ENCODE results near the gene ADRA2A. TPM values are rescaled to one million over a fixed set of nuclear protein-coding genes. Genes with fewer than 3 reads are reported as not detected.

The ADRA2A gene
- total and polyA plus RNA-seq, 10 of the 15 experiments (the other 5 are each of a cell fraction or from before 2014, with no cell fraction given): 0.08 TPM; not detected in 9

- H3K36me3 ChIP-seq (ENCODE audit: control insufficient read depth in 2 of 2, insufficient read depth in 2 of 2, low read length in 1 of 2): no peaks in the 10 kb centered on the region
- in situ Hi-C loops (cut with MboI) (no loop called here), intact Hi-C loops (cut with micrococcal nuclease; ENCODE audit: unreplicated experiment) (loop anchor here (5.0 to 10.0 kb wide), 2 partner anchors 333 to 520 kb away; no protein-coding TSS in a partner anchor)
- H2AFZ ChIP-seq (ENCODE audit: control insufficient read depth, low read depth, low read length): no peak overlapping the region
- no peak overlapping the region for H3K27ac ChIP-seq (ENCODE audit: control insufficient read depth, insufficient read depth)
- DNase-seq (ENCODE audit: low read depth, low spot score) (no peak), FAIRE-seq (no peak), ATAC-seq (no peak)
- peaks cover 10 to 23% of the 10 kb centered on the region in 2 experiments for H3K27me3 ChIP-seq (replicated peaks in 1 of 2; ENCODE audit: control insufficient read depth in 2 of 2, insufficient read depth in 2 of 2, low read length in 1 of 2)
- H3K4me3 ChIP-seq: no peak overlapping the region
- RAD21 ChIA-PET (ENCODE audit: unreplicated experiment): no interaction called here
- SMC1A ChIA-PET (ENCODE audit: uncharacterized antibody, unreplicated experiment): no interaction called here
- H3K79me2 ChIP-seq (ENCODE audit: control insufficient read depth, insufficient read depth, low read length): no peaks in the 10 kb centered on the region
- no TSS peak for BruUV-seq (replicated peaks)
- CTCF ChIA-PET: interaction anchor here (0.6 to 0.8 kb wide), 2 partner anchors 282 to 343 kb away, joined by 3 read pairs; no protein-coding TSS in a partner anchor
- POLR2A ChIA-PET: no interaction called here
- H3K9ac ChIP-seq (ENCODE audit: control insufficient read depth, insufficient read depth, low read length): no peak overlapping the region
- peak overlapping the region; percentile 30; the same call in 1 of the 2 replicates for H3K4me2 ChIP-seq (ENCODE audit: control insufficient read depth, insufficient read depth)
- no peaks in the 10 kb centered on the region for H4K20me1 ChIP-seq (ENCODE audit: control insufficient read depth, insufficient read depth)
- 45% methylated on average over 15 of the region's 15 CpGs for WGBS (ENCODE audit: insufficient coverage, insufficient replicate concordance, low lambda C conversion rate, missing lambda C conversion rate)
- no peaks in the 10 kb centered on the region for H3K4me1 ChIP-seq (ENCODE audit: control insufficient read depth, insufficient read depth, low read length)
- H3K9me3 ChIP-seq (replicated peaks; ENCODE audit: control insufficient read depth, insufficient read depth, low read length): no peaks in the 10 kb centered on the region; the same call in 2 of the 3 replicates
- TF ChIP-seq HDGF (IDR thresholded peaks at IDR 0.05): no peak
- no peak for TF ChIP-seq USF1 (IDR thresholded peaks at IDR 0.05; ENCODE audit: borderline replicate concordance, extremely low read length, insufficient read depth, low read depth, low read length)
- no peak for TF ChIP-seq ZBTB11 (CRISPR knock-in tag; IDR thresholded peaks at IDR 0.05)
- TF ChIP-seq TCF12 (IDR thresholded peaks at IDR 0.05; ENCODE audit: low read depth, low read length): no peak
- no peak for TF ChIP-seq KAT2A (conservative IDR thresholded peaks at IDR 0.05; ENCODE audit: control insufficient read depth, low read depth, low read length)
- no peak for TF ChIP-seq FOXM1 (IDR thresholded peaks at IDR 0.05; ENCODE audit: low read depth, low read length)
- no peak for TF ChIP-seq RB1 (IDR thresholded peaks at IDR 0.05; ENCODE audit: borderline replicate concordance)
- TF ChIP-seq USF2 (IDR thresholded peaks at IDR 0.05; ENCODE audit: borderline replicate concordance, low read depth, low read length): no peak
- no peak for TF ChIP-seq BMI1 (IDR thresholded peaks at IDR 0.05; ENCODE audit: borderline replicate concordance)
- TF ChIP-seq BHLHE40 (IDR thresholded peaks at IDR 0.05; ENCODE audit: borderline replicate concordance in 1 of 2, low read depth in 2 of 2, low read length in 1 of 2): no peak
- TF ChIP-seq ATF2 (IDR thresholded peaks at IDR 0.05; ENCODE audit: low read length): no peak
- no peak for TF ChIP-seq CUX1 (IDR thresholded peaks at IDR 0.05; ENCODE audit: insufficient replicate concordance, low read depth, low read length)
These were observed 603 bp downstream of the ADRA2A start for GRCh38 chr10:111077479-111077784.

Measured in GM12878 (cell line).